HG02798 (cell line): ENCODE results near the gene FGR.
"Not testable (repeated sequence)": the region's sequence is repeated elsewhere in the genome, so short reads cannot be mapped to it uniquely, and the experiment has no call there.

Experiments
- ATAC-seq: cut with Tn5 transposase; IDR thresholded peaks from one replicate; pipeline ENCODE4 v1.9.1; 2021; ENCODE audit warnings: mild to moderate bottlenecking; ENCODE audit not compliant: unreplicated experiment, poor library complexity

FGR gene

DNA sequence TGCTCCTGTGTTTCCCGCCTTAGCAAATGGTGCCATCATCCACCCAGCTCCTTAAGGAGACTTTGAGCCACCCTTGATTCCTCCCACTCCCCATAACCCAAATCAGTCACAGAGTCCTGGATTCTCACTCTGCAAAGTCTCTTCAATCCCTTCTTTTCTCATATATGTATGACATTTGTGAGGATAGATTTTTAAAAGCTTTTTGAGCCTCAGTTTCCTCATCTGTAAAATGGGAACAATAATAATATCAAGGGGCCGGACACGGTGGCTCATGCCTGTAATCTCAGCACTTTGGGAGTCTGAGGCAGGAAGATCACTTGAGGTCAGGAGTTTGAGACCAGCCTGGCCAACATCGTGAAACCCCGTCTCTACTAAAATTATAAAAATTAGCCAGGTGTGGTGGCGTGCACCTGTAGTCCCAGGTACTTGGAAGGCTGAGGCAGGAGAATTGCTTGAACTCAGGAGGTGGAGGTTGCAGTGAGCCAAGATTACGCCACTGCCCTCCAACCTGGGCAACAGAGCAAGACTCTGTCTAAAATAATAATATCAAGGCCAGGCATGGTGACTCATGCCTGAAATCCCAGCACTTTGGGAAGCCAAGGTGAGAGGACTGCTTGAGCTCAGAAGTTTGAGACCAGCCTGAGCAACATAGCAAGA is 15.1 kb downstream of the FGR start:
- ATAC-seq = not testable (repeated sequence)

DNA sequence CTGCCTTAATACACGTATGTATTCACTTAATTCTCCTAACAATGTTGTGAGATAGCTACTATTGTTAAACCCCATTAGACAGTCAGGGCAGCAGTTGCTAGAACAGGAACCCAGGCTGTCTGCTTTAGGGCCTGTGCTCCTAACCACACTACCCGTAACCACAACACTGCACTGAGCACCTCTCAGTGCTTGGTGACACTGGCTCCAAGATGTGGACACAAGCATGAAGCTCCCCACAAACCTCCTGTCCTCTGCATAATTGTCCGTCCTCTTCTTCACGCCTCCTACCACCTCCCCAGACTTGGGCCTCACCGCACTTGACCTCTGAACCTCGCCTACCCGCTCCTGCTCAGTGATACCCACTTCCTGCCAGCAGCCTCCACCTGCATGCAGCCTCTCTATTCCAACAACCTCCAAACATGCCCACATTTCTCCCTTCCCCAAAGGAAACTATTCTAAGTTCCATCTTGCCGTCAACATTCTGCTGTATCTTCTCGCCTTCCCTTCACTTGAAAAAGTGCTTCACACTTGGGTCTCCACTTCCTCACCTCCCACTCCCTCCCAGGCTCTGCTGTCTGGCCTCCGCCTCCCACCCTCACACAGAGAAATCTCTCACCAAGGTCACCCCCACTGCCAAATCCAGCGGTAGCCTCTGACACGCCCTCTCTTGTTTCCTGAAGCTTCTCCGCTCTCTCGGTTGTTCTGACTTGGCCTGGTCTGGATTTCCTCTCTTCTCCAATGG is 16.5 kb downstream of the FGR start:
- no peak for ATAC-seq

- no peak for ATAC-seq
These were observed 17.6 kb downstream of the FGR start for GRCh38 chr1:27617420-27617819.

DNA sequence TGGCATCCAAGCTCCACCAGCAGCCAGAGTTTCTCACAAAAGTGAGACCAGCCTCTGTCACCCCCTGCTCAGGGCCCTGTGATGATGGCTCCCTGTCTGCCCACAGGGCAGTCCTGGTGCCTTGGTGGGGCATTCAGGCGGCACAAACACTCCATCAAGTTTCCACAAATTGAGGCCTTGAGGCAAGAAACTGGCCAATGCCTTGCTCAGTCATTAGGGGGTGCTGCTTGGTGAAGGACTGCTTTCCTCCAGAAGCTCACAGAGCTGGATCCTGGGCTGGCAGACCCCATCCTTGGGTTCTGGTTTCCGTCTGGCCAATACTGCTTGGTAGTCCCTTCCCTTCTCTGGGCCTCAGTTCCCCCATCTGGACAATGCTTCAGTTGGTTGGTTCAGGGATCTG is 18.5 kb downstream of the FGR start:
- ATAC-seq = no peak

GRCh38 chr1:27615346-27616192 is 19.4 kb downstream of the FGR start:
- no peak for ATAC-seq

GRCh38 chr1:27614625-27615344 is 20.2 kb downstream of the FGR start:
- no peak for ATAC-seq

DNA sequence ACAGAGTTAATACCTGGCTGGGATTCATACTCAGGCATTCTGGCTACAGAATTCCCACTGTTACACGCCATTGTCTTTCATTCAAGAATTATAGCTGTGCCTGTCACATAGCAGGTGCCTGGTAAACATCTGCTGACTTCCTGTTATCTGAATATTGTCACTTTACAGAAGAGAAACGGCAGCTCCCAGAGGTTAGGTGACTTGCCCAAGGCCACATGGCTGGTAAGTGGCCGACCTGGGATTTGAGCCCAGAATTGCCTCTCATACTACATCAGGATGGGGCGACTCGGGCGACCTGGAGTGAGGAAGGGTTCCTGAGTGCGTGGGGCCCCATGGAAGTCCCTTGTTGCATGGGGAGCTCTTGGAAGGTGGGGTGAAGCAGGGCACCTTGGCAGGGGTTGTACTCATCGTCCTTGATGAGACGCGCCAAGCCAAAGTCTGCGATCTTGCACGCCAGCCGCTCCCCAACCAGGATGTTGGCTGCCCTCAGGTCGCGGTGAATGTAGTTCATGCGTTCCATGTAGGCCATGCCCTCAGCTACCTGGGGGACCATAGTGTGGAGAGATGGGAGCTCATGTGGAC is 20.9 kb downstream of the FGR start:
- no peak for ATAC-seq

DNA sequence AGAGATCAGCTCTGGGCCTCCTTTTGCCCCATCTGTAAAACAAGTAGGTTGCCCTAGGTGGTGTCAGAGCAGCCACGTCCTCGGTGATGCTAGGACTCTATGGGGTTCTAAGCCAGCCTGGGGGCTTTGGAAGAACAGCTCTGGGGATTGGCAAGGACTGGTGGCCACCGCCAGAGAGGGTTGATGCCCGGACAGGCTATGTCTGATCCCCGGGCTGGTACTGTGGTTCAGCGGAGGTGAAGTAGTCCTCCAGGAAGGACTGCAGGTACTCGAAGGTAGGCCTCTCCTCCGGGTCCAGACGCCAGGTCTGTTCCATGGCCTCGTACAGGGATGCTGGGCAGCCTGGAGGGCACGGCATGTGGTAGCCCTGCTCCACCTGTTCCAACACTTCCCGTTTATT is 22.3 kb downstream of the FGR start:
- no peak for ATAC-seq

- ATAC-seq = no peak
These were observed 23.5 kb downstream of the FGR start for GRCh38 chr1:27611450-27611849.

GRCh38 chr1:27609618-27610240 is 25.3 kb downstream of the FGR start:
- ATAC-seq = no peak

GRCh38 chr1:27609210-27609555 is 25.8 kb downstream of the FGR start:
- no peak for ATAC-seq

DNA sequence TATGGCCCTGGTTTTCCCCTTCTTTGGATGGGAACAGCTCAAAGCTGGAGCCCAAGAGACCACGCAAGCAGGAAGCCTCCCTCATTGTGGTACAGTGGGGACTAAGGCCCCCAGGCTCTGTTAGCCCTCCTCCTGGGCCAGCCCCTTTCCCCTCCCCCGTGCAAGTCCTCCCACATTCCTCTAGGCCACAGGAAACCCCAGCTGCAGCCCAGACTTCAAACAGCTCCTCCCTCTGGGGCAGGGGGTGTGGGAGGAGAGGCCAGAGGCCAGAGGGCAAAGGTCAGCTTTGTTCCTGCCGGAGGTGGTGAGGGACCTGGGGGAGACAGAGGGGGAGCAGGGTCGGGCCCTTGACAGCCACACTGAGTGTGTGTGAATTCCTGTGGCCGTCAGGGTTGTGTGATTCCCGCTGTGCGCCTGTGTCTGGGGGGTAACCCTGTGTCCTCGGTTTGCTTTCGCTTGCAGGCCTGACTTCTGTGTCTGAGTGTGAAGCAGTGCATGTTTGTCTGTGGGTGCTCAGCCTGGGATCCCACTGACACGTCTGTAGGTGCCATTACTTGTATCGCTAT is 27.7 kb downstream of the FGR start:
- no peak for ATAC-seq

DNA sequence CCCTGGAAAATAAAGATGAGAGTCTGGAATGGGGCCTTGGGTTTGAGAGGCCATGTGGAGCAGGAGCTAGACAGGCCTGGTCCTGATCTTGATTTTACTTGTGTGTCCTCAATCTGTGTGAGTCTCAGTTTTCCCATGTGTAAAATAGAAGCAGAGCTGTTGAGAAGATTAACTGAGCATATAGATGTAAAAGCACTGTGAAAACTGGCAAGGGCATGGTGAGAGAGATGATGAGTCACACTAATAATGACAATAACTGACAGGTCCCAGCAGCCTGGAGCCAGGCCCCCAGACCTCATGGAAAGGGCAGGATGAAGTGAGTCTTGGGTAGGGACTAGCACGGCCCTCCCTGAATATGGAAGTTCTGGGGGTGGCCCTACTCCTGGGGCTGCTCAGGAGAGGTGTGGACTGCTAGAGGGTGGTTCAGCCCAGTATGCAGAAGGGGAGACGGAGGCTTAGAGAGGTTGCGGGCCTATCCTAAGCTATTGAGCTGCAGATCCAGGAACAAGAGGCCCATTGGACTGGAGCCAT is 28.2 kb downstream of the FGR start:
- ATAC-seq = no peak

GRCh38 chr1:27605796-27606707 is 28.9 kb downstream of the FGR start:
- no peak for ATAC-seq

DNA sequence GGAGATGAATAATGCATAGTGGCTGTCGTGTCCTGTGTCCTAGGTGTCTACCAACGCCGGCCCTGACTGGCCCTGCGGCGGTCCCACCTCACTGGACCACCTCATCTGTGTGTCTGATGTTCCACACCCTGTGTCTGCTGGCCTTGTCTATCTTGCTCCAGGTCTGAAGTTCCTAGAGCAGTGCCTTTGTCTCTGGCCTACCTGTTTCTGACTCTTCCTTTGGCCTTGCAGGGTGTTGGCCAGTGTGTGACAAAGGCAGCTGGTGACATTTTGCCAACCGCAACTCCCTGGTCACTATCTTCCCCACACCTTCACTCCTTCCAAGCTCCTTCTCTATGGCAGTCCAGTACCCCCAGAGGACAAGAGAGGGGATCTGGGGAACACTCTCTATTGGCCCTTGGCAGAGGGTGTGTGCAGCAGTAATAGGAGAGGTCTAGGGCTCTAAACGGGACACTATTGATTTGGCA is 29.7 kb downstream of the FGR start:
- no peak for ATAC-seq

DNA sequence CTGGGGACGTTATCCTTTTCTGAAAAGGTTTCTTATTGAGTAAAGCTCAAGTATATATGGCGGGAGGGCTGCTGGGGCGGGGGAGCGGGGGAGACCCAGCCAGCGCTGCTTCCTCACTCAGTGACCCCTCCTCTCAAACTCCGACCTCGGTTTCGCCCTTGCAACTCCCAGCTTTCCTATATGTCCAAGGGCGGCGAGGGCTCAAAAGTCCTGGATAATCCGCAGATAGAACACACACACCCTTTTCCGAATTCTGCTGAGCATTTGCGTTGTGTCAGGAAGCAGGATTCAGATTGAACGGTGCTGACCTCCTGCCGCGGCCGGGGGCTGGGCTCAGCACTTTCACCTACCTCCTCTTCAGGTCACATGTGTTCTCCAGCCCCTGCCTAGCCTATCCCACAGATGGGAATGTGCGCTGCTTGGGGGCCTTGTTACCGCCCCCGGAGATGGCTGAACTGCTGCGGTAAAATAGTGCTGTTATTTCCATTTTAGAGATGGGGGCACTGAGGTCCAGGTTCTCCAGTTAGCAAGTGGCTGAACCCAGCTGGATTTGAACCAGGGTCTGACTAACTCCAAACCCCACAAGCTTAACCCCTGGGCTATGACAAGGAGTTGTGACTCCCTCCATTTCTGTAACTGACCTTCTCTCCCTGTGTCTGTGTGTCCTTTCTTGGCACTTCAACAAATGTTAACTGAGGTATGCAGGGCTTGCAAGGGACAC is 30.2 kb downstream of the FGR start:
- no peak for ATAC-seq
